PFSK-1 (cell line): ENCODE results near the gene TMEM174.

Experiments used
- POLR2AphosphoS5 ChIP-seq: IDR thresholded peaks from 2 replicates; pipeline ENCODE4 v1.6.1; 2012; ENCODE audit warnings: low read depth, mild to moderate bottlenecking, control low read depth, low read length, moderate library complexity
- TAF1 ChIP-seq: IDR thresholded peaks from 2 replicates; pipeline ENCODE4 v1.6.1; 2012; ENCODE audit warnings: low read length, control low read depth, borderline replicate concordance; ENCODE audit not compliant: insufficient read depth

GRCh38 chr5:73131711-73132425, 41.1 kb upstream of the TMEM174 start:
- TF ChIP-seq TAF1, result no peak
- no peak for TF ChIP-seq POLR2AphosphoS5
